CD4-positive, alpha-beta T cell treated with Interleukin-4 for 1 hour (primary cell): ENCODE results near the gene LLCFC1.
"Not testable (repeated sequence)": the region's sequence is repeated elsewhere in the genome, so short reads cannot be mapped to it uniquely, and the experiment has no call there.

ENCODE experiments used
- DNase-seq, 2 donors: peaks; one replicate each; pipeline ENCODE4 v3.0.0-alpha.2; 2020 to 2022

LLCFC1 gene

DNA sequence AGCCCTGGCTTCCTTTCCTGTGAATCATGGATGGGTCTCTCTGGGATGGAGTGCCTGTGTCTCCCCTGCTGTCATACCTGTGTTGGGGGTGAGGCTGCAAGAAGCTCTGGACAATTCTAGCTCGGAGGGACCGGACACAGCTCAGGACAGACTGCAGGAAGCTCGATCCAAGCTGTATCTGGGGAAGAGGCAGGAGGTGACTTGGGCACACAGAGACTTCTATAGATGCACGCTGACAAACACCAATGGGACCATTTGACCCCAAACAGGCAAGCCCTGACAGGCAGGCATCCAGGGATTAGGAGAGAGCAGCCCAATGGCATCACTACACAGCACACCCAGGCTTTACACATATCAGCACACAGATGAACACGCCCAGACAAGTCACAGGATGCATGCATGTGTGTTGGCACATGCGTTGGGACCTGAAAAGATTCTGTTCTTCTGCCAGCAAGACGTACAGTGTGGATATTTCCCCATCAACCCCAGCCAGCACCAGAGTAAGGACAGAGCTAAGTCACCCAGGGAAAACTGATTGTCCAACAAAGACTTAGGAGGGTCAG, 4.5 kb downstream of the LLCFC1 start:
- DNase-seq = no peak

DNA sequence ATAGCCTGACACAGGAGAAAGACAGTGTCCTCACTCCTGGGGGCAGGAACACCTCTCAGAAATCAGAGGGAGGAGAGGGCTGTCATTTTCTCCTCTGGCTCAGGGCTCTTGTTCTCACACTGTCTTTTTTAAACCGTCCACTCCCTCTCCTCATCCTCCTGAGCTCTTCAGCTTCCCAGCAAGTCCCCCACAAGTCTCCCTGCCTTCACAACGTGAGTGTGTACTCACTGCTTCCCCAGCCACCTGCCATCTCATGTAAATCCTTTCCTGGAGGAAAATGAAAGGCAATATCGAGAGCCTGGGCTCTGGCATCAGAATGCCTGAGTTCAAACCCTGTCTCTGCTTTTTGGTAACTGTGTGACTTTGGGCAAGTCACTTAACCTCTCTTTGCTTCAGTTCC, 5.7 kb downstream of the LLCFC1 start:
- no peak for DNase-seq

DNA sequence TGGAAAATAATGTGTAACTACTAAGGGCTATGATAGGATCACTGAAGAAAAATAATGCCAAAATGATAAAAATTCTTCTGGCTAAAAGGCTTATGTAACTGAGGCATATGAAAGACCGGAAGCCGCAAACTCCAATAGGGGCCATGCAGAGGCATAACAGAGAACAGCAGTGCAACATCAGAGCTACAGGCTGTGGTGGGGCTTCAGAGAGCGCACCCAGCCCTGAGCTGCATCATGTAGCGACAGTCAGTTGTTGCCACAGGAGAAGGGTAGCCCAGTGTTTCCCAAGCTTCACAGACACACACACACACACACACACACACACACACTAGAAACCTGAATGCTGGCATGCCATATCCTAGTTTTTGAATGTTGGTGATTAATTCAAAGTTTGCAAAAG, 9.3 kb downstream of the LLCFC1 start:
- DNase-seq = no peak

DNA sequence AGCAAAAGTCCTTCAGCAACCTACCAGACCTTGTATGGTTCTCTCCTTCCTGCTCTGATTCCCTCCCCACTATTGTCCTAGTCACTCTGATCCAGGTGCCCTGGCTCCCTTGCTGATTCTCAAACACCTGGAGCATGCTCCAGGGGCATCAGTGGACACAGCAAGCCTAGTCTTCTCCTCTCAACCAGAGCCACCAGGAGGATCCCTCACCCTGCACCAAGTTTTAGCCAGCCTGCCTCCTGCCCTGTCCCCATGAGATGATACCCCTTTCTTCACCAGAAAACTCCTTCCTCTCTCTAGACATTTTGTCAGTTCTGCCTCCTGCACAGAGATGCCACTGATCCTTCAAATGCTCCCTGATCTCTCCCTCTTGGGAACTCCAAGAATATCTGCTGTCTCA, 11.0 kb downstream of the LLCFC1 start:
- DNase-seq = no peak

DNA sequence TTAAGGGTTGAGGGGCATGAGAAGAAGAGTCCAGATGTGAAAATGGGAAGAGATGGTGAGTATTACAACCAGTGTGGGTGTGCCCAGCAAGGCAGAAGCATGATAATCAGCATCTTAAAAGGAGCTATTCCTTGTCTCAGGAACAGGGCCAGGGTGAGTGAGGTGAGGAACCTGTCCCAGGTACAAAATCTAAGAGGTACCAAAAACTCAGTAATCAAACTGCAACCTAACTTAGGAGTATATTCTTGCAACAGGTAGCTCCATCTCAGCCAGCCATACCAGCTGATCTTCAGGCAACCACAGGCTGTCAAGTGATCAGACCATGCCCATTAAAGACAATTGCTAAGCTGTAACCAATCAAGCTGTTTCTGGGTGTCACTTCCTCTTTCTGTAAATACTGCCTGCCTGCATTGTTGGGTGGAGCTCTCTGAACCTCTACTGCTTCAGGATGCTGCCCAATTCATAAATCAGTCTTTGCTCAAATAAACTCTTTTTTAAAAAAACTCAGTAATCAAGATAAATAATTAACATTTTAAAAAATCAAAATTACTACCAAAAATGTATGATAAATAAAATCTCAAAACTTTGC, 15.5 kb downstream of the LLCFC1 start:
- no peak for DNase-seq

DNA sequence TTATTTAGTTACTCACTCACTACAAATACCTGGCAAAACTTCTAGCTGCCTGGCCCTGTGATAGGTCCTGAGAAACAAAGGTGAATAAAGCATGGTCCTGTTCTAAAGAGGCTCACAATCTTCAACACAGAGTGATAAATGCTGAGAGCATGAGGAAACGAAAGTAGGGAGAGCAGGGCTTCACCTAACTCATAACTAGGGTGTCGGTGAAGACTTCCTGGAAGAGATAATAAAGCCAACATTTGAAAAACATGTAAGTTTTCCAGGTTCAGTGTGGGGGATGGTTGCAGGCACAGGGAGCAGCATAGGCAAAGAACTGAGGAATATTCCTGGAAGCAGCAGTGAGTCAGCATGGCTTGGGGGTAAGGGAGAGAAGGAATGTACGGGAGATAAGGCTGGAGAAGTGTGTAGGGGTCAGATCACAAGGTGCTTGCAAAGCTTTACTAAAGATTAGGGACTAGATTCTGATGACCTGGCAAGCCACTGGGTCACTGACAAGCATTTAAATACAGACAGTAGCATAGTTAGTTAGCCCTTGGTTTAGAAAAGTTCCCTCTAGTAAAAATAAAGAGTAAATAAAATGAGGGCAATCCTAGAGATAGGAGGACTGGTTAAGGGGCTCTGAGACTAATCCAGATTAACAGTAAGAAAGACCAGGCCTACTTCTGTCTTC, 17.8 kb downstream of the LLCFC1 start:
- no peak for DNase-seq

DNA sequence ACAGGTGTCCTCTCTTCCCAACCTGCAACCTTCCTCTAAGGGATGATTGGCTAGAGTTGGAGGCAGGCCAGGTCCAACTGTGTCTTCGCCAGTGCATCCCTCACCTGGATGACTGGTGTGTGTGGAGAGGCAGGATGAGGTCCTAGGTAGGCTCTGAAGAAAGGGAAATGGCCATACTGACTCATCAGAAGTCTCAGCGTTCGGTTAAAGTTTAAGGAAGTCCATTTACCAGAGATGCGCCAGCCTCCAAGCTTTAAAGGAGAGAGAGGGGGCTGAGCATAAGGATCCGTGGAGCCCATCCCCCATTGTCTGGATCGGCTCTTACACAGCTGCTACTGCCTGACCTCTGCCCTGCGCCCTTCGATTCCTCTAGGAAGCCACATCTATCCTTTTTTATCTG, 18.4 kb downstream of the LLCFC1 start:
- DNase-seq = no peak

DNA sequence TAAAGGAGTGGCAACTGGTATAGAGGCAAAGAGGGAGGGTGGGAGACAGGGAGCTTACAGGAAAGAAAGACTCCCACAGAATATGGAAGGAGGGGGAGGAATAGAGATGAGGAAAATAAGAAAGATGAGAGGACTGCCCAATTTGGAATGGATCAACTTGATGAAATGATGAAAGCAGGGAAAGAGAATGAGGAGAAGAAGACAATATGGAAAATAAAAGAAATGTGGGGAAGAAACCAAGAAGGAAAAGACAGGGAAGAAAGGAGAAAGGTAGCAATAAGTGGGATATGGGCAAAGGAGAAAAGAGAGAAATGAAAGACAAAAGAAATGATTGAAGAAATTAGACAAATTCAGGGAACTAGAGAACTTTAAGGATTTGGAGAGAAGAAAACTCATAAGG, 19.9 kb downstream of the LLCFC1 start:
- DNase-seq = no peak

DNA sequence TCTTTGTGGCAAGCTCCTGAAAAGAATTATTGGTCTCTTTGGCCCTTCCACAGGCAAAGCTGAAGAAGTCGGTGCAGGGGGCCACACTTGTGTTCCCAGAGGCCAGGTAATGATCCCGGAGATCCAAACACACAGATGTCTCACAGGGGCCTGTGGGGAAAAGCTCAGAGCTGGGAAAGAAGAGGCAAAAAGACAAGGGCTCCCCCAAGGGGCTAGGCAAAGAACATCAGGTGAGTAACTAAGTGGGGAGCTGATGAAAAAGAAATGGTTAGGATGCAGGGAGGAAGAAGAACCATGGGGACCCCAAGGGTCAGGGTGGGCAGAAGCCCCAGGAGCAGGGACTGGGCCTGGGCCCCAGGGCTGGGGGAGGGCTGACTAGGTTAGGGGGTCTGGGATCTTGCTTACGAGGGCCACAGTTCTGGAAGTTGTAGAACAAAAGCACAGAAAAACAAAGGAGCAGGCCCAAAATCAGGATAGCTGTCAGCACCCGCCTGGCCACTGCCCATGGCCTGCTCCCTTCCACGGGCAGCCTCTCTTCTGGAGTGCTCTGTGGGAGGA, 21.8 kb downstream of the LLCFC1 start:
- DNase-seq = no peak

DNA sequence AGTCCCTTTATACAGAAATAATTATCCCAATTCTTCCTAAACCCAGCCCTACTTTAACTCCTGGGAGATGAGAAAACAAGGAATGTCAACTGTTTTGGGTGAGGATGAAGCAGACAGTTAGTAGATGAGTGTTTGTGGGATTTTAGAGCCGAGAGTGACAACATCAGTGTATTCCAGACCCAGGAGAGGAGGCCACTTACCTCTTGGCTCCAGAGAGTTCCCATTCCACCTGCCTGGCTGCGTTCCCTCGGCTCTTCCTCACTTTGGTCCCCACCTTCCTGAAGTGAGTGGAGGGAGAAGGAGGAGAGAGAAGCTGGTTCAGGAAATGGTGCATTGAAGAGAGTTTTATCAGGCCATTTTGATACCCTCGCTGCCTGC, 22.3 kb downstream of the LLCFC1 start:
- no peak for DNase-seq

DNA sequence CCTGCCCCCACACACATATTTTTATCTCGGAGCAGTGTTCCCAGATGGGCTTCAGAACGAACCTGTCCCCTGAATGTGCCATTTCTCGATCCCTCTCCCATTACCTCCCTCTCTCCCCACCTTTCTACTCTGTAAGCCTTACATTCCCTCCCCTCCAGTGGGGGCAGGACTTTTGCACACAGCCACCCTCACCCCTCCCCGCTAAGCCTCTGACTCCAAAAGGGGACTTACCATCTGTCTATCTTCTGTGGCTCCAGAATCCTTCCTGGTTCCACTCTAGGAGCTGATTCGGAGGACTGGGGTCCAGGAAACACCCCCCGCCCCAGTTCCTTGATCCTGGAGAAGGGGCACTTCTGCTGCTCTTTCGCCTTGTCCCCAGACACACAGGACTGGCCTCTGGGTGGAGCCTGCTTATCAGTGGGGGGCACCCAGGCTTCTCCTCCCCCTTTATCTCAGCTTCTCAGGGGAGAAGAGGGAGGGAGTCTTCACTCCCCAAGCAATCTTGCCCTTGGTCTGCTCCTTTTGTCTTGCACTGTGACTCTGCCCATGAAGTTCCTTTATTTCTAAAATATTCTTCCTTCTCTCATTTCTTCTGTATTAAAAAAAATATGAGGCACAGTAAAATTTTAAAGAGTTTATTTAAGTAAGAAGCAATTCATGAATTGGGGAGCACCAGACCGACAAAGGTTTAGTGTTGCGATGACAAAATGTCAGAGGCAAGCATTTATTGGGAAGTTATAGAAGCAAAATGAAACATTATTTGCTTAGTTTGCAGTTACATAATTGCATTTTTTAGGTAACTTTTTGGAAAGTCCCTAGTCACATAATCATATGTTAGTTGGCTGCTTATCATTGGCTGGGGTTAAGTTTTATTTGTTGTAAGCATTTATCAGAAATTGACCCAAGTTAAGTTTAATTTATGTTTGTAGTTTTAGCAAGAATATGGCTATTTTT, 23.0 kb downstream of the LLCFC1 start, which contains the start of gene KEL:
KEL (minus strand) TSS at position 391 of the 954 bp plus-strand sequence; CDS start at position 234, 157 bp downstream.
- DNase-seq = no peak

DNA sequence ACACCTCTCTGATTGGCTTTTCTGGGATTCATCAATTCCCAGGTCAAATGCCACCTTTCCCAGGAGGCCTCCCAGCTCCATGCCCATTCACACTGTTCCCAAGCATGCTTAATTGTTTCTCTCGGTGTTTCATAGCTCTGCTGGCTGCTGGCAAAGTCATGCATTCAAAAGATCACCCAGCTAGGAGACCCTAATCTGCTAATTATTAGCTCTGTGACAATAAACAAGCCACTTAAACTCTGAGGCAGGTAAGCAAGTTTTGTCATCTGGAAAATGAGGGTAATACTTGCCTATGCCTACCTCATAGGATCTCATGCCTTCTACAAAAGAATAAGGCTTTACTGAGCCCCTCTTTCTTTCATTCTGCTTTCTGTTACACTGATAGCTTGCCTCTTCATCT, 23.7 kb downstream of the LLCFC1 start:
- no peak for DNase-seq

DNA sequence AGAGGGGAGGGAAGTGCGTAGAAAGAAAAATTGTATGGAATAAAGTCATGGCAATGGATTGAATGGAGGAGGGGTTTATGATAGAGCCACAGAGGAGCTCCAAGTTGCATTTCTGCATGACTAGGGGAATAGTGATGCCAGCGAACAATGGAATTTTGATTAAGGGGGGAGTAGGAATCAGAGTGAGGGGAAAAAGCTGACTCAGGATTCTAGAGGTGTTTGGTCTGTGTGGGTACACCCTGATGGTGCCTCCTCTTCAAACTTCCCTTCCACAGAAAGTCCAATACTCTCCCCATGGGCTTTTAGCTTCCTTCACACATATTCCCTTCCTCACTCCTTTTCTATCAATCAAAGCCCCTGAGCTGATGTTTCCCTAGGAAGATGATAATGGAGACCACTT, 24.7 kb downstream of the LLCFC1 start:
- DNase-seq = no peak

DNA sequence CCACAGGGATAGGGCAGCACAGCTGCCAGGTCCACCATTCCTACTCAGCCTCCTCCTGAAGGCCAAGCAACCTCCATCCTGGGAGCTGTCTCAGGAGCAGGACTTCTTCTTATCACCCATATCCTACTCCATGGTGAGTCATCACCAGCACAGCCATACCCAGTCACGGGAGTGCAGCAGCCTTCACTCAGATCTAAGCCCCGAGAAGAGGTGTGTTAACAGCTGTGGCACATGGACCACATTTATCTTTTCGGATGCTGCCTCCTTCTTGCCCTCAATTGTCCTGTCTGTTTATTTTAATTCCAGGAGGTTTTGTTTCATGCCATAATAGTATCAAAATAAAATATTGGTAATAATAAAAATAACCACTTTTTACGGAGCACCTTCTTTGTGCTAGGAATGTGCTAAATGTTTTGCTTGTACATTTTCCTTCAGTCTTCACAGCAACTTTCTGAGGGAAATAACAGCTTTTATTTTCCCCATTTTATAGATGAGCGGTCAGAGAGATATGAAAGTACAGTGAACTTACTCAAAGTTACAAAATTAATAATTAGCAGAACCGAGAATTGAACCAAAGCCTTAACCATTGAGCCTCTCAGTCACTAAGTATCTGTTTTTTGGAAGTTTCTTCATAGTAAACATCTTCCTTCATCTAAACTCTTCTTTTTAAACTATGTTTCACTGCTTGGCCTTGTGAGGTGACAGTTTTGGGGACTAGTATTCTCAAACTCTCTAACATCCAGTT, 25.4 kb downstream of the LLCFC1 start:
- DNase-seq = no peak

DNA sequence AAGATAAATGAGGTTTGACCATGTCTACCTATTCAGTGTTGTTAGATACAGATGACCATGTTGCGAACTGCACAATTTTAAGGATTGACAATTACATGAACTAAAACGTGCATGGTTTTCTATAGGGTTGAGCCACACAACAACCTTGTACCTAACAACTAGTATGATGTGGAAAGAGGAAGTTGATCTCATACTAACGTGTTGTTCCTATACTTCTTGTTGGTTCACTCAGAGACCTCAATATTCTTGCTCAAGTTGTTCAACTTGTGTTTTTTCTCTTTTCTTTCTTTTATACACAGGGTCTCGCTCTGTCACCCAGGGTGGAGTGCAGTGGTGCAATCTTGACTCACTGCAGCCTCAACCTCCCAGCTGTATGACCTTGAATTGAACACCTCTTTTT, 28.9 kb downstream of the LLCFC1 start:
- no peak for DNase-seq

DNA sequence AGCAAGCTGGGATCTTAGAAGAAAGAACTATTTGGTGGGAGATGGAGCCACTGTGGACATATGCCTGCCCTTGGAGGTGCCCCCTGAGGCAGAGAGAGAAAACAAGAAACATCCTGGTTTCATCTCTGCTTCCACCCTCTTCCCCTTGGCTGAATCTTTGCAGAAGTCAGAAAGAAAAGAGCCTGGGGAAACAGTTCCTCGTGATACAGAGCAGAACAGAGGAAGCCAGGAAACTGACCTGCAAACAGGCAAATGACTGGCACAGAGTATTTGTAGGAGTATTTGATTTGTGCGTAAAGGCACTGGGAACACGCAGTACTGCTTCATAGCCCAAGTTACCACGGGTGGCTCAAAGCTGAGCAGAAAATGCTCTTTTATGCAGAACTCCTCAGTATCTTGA, 29.9 kb downstream of the LLCFC1 start:
- no peak for DNase-seq

DNA sequence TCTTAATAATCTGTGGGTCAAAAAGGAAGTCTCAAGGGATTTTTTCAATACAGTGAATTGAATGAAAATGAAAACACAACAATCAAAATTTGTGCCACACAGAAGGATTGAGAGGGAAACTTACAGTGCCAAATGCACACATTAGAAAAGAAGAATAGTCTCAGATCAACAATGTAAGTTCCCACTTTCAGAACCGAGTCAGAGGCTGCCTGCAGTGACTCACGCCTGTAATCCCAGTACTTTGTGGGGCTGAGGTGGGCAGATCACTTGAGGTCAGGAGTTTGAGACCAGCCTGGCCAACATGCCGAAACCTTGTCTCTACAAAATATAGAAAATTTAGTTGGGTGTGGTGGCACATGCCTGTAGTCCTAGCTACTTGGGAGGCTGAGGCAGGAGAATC, 35.3 kb downstream of the LLCFC1 start:
- no peak for DNase-seq

DNA sequence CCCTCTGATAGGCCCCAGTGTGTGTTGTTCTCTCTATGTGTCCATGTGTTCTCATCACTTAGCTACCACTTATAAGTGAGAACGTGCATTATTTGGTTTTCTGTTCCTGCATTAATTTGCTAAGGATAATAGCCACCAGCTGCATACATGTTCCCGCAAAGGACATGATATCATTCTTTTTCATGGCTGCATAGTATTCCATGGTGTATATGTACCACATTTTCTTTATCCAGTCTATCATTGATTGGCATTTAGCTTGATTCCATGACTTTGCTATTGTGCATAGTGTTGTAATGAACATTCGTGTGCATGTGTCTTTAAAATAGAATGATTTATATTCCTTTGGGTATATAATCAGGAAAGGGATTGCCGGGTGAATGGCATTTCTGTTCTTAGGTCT, 39.1 kb downstream of the LLCFC1 start:
- not testable (repeated sequence) for DNase-seq

DNA sequence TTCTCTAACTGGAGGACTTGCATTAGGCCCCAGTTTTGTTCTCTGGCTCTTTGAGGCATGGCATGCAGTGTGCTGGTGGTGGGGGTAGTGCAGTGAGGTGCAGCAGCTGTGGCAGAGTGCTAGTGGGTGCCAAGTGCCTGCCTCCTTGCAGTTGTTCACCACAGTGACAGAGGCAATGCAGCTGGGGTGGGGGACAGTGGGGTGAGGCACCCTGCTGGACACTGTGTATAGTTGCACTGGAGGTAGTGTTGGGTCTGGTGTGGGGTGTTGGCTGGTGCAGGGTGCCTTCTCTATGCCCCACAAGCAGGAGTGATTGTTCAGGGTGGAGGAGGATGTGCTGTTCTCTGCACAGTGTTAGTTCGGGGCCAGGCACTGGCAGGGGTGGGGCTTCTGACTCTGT, 44.5 kb downstream of the LLCFC1 start:
- DNase-seq = no peak

DNA sequence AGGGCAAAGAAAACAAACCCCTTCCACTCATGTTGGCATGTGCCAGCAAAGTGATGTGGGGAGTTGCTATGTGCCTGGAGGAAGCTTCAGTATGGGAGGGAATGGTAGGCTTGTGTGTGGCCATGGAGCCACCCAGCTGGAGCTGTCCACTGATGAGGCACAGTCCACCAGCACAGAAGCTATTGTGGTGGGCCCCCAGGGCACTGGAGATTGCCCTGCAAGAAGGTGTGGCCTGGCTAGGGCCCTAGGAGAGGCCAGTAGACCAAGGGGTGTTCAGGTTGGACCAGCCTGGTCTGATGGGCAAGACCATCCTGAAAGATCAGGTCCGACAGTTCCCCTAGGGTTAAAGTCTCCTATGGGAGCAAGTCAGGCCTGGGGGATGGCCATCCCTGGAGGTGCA, 45.0 kb downstream of the LLCFC1 start:
- no peak for DNase-seq
